ENCODE results near the gene ETV6. TPM values are rescaled to one million over a fixed set of nuclear protein-coding genes. Genes with fewer than 3 reads are reported as not detected.

Gene ETV6
- total RNA-seq, 2 experiments from 2014 or later: 17.1 to 19.3 TPM

DNA sequence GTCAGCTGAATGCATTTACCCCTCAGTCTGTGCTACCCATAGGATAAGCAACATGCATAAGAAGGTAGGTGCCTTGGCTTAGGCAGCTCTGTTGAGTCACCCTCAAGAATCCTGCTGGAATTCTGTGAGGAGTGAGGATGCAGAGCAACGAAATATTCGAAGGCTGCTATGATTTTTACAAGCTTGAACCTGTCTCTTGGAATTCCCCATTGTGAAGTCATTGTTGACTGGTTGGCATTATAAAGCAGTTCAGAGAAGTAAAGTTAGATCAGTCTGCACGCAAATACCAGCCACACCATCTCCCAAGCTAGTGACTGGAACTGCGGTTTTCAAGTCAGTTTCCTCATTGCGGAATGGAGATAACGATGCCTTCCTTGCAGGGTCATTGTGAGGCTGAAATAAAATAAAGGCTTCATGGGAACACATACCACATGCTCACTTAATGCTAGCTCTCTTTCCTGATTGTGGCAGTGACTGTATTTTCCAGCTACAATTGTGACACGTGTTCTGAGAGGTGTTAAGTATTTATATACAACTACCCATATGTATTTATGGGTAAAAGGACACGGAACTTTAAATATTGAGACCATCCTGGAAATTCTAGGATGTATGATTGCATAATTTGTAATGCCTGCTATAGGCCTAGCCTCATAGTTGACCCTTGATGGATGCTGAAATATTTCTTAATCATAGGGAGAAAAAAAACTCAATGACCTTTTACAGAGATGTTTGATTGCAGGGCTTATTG lies 96.7 kb downstream of the ETV6 start:
- peak; percentile 51 for DNase-seq (ENCODE audit: low spot score)
- Histone ChIP-seq H3K79me2 (ENCODE audit: insufficient read depth, low read depth, low read length) (peaks cover 42% of the 10 kb centered on the region; the same call in 1 of the 2 replicates), H3K4me2 (ENCODE audit: low read length) (peak overlapping the region; percentile 76), H3K4me3 (ENCODE audit: low read depth, low read length, poor library complexity, severe bottlenecking) (no peak overlapping the region), H3K27ac (ENCODE audit: low read depth, low read length, poor library complexity, severe bottlenecking) (peak overlapping the region; percentile 100), H3K36me3 (ENCODE audit: insufficient read depth, low read length) (no peaks in the 10 kb centered on the region), H3K9me2 (ENCODE audit: insufficient read depth, low read length) (no peaks in the 10 kb centered on the region), H2AFZ (ENCODE audit: low read length) (peak overlapping the region; percentile 24; the same call in 1 of the 2 replicates), H4K20me1 (ENCODE audit: insufficient read depth, low read length) (no peaks in the 10 kb centered on the region), H3K9me3 (ENCODE audit: low read length) (no peaks in the 10 kb centered on the region), H3K4me1 (ENCODE audit: insufficient read depth, low read length, poor library complexity, severe bottlenecking) (peaks cover 100% of the 10 kb centered on the region)
- intact Hi-C loops (cut with micrococcal nuclease; ENCODE audit: unreplicated experiment): no loop called here
- no TSS peak for BruUV-seq (replicated peaks)
- no peak for TF ChIP-seq EZH2phosphoT487 (IDR thresholded peaks at IDR 0.05; ENCODE audit: borderline replicate concordance, low read depth, low read length)
- TF ChIP-seq, protein P1, sequence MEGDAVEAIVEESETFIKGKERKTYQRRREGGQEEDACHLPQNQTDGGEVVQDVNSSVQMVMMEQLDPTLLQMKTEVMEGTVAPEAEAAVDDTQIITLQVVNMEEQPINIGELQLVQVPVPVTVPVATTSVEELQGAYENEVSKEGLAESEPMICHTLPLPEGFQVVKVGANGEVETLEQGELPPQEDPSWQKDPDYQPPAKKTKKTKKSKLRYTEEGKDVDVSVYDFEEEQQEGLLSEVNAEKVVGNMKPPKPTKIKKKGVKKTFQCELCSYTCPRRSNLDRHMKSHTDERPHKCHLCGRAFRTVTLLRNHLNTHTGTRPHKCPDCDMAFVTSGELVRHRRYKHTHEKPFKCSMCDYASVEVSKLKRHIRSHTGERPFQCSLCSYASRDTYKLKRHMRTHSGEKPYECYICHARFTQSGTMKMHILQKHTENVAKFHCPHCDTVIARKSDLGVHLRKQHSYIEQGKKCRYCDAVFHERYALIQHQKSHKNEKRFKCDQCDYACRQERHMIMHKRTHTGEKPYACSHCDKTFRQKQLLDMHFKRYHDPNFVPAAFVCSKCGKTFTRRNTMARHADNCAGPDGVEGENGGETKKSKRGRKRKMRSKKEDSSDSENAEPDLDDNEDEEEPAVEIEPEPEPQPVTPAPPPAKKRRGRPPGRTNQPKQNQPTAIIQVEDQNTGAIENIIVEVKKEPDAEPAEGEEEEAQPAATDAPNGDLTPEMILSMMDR (conservative IDR thresholded peaks at IDR 0.05; ENCODE audit: low read length): no peak
- CTCF ChIA-PET (ENCODE audit: unreplicated experiment): interaction anchor here (3.4 kb wide), 1 partner anchor 15 kb away, joined by 16 read pairs; no protein-coding TSS in a partner anchor
- POLR2A ChIA-PET: interaction anchor here (0.9 to 15.4 kb wide), 6 partner anchors 9 to 149 kb away, joined by 3 to 201 read pairs (median 14); no protein-coding TSS in a partner anchor

DNA sequence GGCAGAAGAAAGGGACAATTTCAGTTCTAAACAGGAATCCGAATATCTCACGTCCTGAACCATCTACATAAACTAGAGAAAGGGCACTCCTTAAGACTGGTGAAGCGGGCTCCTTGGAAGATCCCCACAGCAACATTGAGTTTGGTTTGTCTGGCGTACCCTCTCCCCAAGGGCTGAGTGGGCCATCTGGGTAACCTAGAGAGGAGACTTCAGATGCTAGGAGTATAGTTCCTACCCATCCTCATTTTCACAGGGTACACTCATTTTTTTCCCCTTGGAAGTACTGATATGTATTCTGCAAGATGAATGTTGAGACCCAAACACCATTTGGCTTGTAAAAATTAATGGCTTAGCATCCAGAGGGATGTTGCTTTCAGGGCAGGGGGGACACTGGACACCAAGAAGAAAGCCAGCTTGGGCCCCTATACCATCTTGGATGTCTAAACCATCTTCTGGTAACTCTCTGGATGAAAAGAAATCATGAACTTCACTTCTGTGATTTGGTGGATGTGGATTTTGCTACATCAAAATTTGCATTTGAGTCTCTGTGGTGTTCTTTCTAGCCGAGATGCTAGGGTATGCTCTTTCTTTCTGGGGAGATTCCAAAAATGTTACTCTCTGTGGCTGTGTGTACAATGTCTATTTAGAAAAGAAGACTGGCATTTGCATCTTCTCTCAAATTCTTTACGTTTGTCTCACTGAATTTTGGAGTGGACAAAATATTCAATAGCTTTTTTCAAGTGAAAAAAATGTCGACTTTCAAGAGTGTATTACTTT lies 97.7 kb downstream of the ETV6 start:
- intact Hi-C loops (cut with micrococcal nuclease; ENCODE audit: unreplicated experiment): no loop called here
- POLR2A ChIA-PET: interaction anchor here (0.9 to 15.4 kb wide), 7 partner anchors 7 to 97 kb away, joined by 3 to 201 read pairs (median 5); partner anchors contain the start of gene ETV6
- DNase-seq (ENCODE audit: low spot score): no peak
- Histone ChIP-seq H3K36me3 (ENCODE audit: insufficient read depth, low read length) (no peaks in the 10 kb centered on the region), H3K79me2 (ENCODE audit: insufficient read depth, low read depth, low read length) (peaks cover 51% of the 10 kb centered on the region; the same call in 1 of the 2 replicates), H3K4me3 (ENCODE audit: low read depth, low read length, poor library complexity, severe bottlenecking) (peak overlapping the region; percentile 56), H4K20me1 (ENCODE audit: insufficient read depth, low read length) (no peaks in the 10 kb centered on the region), H3K9me2 (ENCODE audit: insufficient read depth, low read length) (no peaks in the 10 kb centered on the region), H3K4me2 (ENCODE audit: low read length) (peak overlapping the region; percentile 76), H3K4me1 (ENCODE audit: insufficient read depth, low read length, poor library complexity, severe bottlenecking) (peaks cover 100% of the 10 kb centered on the region), H2AFZ (ENCODE audit: low read length) (peak overlapping the region; percentile 6; the same call in 1 of the 2 replicates), H3K9me3 (ENCODE audit: low read length) (no peaks in the 10 kb centered on the region), H3K27ac (ENCODE audit: low read depth, low read length, poor library complexity, severe bottlenecking) (peak overlapping the region; percentile 100)
- CTCF ChIA-PET (ENCODE audit: unreplicated experiment): interaction anchor here (1.1 to 3.4 kb wide), 3 partner anchors 12 to 17 kb away, joined by 4 to 16 read pairs (median 5); no protein-coding TSS in a partner anchor
- no TSS peak for BruUV-seq (replicated peaks)
- no peak for TF ChIP-seq EZH2phosphoT487 (IDR thresholded peaks at IDR 0.05; ENCODE audit: borderline replicate concordance, low read depth, low read length)
- TF ChIP-seq, protein P1 (conservative IDR thresholded peaks at IDR 0.05; ENCODE audit: low read length): no peak
